IMR-90 (cell line): ENCODE data around the gene ACER1. TPM values are rescaled to one million over a fixed set of nuclear protein-coding genes. Genes with fewer than 3 reads are reported as not detected.

Experiments
- ATAC-seq: fragments of 200-7000 bp; cut with Tn5 transposase; 2 replicates; pipeline ENCODE4 v1.9.1; 2020; ENCODE audit warnings: low read depth, mild to moderate bottlenecking, moderate library complexity
- BruUV-seq: library from RNA; stranded (reverse); fragments of 400-500 nt; replicated peaks from 2 replicates; lab custom pipeline; 2021; lab: Mats Ljungman, UMichigan
- CTCF ChIA-PET: fragments of 300-600 bp; formaldehyde crosslinking; extraction: SDS; loops from one replicate; lab custom pipeline; 2021; ENCODE audit warnings: antibody characterized with exemption; lab: Yijun Ruan, JAX
- POLR2A ChIA-PET: fragments of 300-600 bp; sonication (Branson Sonifier 250); formaldehyde crosslinking; loops from one replicate; lab custom pipeline; 2022; ENCODE audit warnings: antibody characterized with exemption; ENCODE audit not compliant: unreplicated experiment; lab: Charles Lee
- DNase-seq: peaks from one replicate; pipeline ENCODE4 v3.0.0; 2013
- H2AFZ ChIP-seq: replicated peaks from 2 replicates; pipeline ENCODE3; 2013; ENCODE audit warnings: low read length, mild to moderate bottlenecking; ENCODE audit not compliant: poor library complexity
- H2AK5ac ChIP-seq: 2 replicates; pipeline ENCODE4 v1.6.1; 2013; ENCODE audit warnings: low read depth, low read length, inconsistent platforms
- H2AK9ac ChIP-seq: replicated peaks from 2 replicates; pipeline ENCODE3; 2013; ENCODE audit warnings: mild to moderate bottlenecking, low read depth, low read length, moderate library complexity; ENCODE audit not compliant: poor library complexity
- H2BK120ac ChIP-seq: 2 replicates; pipeline ENCODE4 v1.6.1; 2013; ENCODE audit warnings: low read depth, low read length, inconsistent platforms
- H2BK15ac ChIP-seq: 3 replicates; pipeline ENCODE4 v1.6.1; 2013; ENCODE audit warnings: low read depth, low read length, inconsistent platforms
- H2BK20ac ChIP-seq: 2 replicates; pipeline ENCODE4 v1.6.1; 2013; ENCODE audit warnings: low read depth, mild to moderate bottlenecking, inconsistent platforms, low read length, moderate library complexity
- H2BK5ac ChIP-seq: 2 replicates; pipeline ENCODE4 v1.6.1; 2013; ENCODE audit warnings: mild to moderate bottlenecking, low read depth, low read length, inconsistent platforms; ENCODE audit not compliant: poor library complexity, severe bottlenecking
- H3K14ac ChIP-seq: replicated peaks from 2 replicates; pipeline ENCODE4 v1.6.1; 2013; ENCODE audit warnings: low read depth, low read length, inconsistent platforms
- H3K18ac ChIP-seq: 2 replicates; pipeline ENCODE4 v1.6.1; 2013; ENCODE audit warnings: low read depth, low read length, control low read depth
- H3K23ac ChIP-seq: 2 replicates; pipeline ENCODE4 v1.6.1; 2013; ENCODE audit warnings: low read depth, low read length, inconsistent platforms
- H3K27ac ChIP-seq: 2 replicates; pipeline ENCODE4 v1.5.1; 2013; ENCODE audit warnings: mild to moderate bottlenecking, control low read depth, low read length; ENCODE audit not compliant: insufficient read depth
- H3K27me3 ChIP-seq: 2 replicates; pipeline ENCODE4 v1.6.1; 2013; ENCODE audit warnings: low read length; ENCODE audit not compliant: control insufficient read depth, insufficient read depth
- H3K36me3 ChIP-seq: 2 replicates; pipeline ENCODE4 v1.6.1; 2013; ENCODE audit warnings: low read length, mixed read lengths; ENCODE audit not compliant: control insufficient read depth, insufficient read depth
- H3K4ac ChIP-seq: 2 replicates; pipeline ENCODE4 v1.6.1; 2013; ENCODE audit warnings: low read depth, low read length, inconsistent platforms
- H3K4me1 ChIP-seq: 2 replicates; pipeline ENCODE4 v1.6.1; 2013; ENCODE audit warnings: low read length, mixed read lengths; ENCODE audit not compliant: control insufficient read depth, insufficient read depth
- H3K4me2 ChIP-seq: 2 replicates; pipeline ENCODE4 v1.6.1; 2013; ENCODE audit warnings: low read depth, mild to moderate bottlenecking, control low read depth, low read length, moderate library complexity
- H3K4me3 ChIP-seq: 2 replicates; pipeline ENCODE4 v1.5.1; 2013; ENCODE audit warnings: low read depth, mild to moderate bottlenecking, control low read depth, low read length, moderate library complexity; ENCODE audit not compliant: insufficient read depth
- H3K56ac ChIP-seq: 2 replicates; pipeline ENCODE4 v1.6.1; 2013; ENCODE audit warnings: low read length, inconsistent platforms; ENCODE audit not compliant: insufficient read depth; ENCODE audit errors: extremely low read depth
- H3K79me1 ChIP-seq, 2 experiments: 2 replicates each; pipeline ENCODE4 v1.6.1; 2013; ENCODE audit warnings: low read length in 2 of 2, inconsistent platforms in 1 of 2, low read depth in 1 of 2
- H3K9ac ChIP-seq: 2 replicates; pipeline ENCODE4 v1.6.1; 2013; ENCODE audit warnings: low read depth, low read length, control low read depth
- H3K9me1 ChIP-seq: 2 replicates; pipeline ENCODE4 v1.6.1; 2013; ENCODE audit warnings: low read length, inconsistent platforms; ENCODE audit not compliant: insufficient read depth
- H3K9me3 ChIP-seq: 2 replicates; pipeline ENCODE4 v1.6.1; 2013; ENCODE audit warnings: low read length; ENCODE audit not compliant: control insufficient read depth, insufficient read depth
- H4K20me1 ChIP-seq: 2 replicates; pipeline ENCODE4 v1.6.1; 2013; ENCODE audit warnings: low read length, inconsistent platforms; ENCODE audit not compliant: insufficient read depth
- H4K5ac ChIP-seq: 2 replicates; pipeline ENCODE4 v1.6.1; 2013; ENCODE audit warnings: mild to moderate bottlenecking, low read depth, low read length, control low read depth
- H4K8ac ChIP-seq, 2 experiments: 2 replicates each; pipeline ENCODE4 v1.6.1; 2013; ENCODE audit warnings: low read depth in 2 of 2, low read length in 2 of 2, control low read depth in 1 of 2, inconsistent platforms in 1 of 2
- H4K91ac ChIP-seq: 2 replicates; pipeline ENCODE4 v1.6.1; 2013; ENCODE audit warnings: low read depth, low read length, inconsistent platforms; ENCODE audit not compliant: insufficient read depth
- BHLHE40 ChIP-seq: fragments of 150-350 bp; IDR thresholded peaks from 2 replicates; pipeline ENCODE4 v1.6.1; 2016; ENCODE audit warnings: mild to moderate bottlenecking, low read depth, low read length
- CEBPB ChIP-seq: IDR thresholded peaks from 2 replicates; pipeline ENCODE4 v1.6.1; 2012; ENCODE audit warnings: low read depth, low read length, improper control_type of control experiment
- CHD1 ChIP-seq: IDR thresholded peaks from 2 replicates; pipeline ENCODE4 v1.6.1; 2012; ENCODE audit warnings: low read depth, low read length, improper control_type of control experiment
- FOS ChIP-seq: fragments of 150-350 bp; IDR thresholded peaks from 2 replicates; pipeline ENCODE4 v1.6.1; 2016; ENCODE audit warnings: low read depth, low read length
- MAFK ChIP-seq: IDR thresholded peaks from 2 replicates; pipeline ENCODE4 v1.6.1; 2012; ENCODE audit warnings: low read depth, low read length, improper control_type of control experiment
- MAZ ChIP-seq: IDR thresholded peaks from 2 replicates; pipeline ENCODE4 v1.6.1; 2012; ENCODE audit warnings: low read depth, mild to moderate bottlenecking, low read length, improper control_type of control experiment, moderate library complexity, borderline replicate concordance
- MXI1 ChIP-seq: IDR thresholded peaks from 2 replicates; pipeline ENCODE4 v1.6.1; 2012; ENCODE audit warnings: low read depth, mild to moderate bottlenecking, low read length, moderate library complexity, borderline replicate concordance
- NFE2L2 ChIP-seq: fragments of 150-350 bp; IDR thresholded peaks from 2 replicates; pipeline ENCODE4 v1.6.1; 2016; ENCODE audit warnings: low read depth, mild to moderate bottlenecking, low read length
- POLR2A ChIP-seq: IDR thresholded peaks from 2 replicates; pipeline ENCODE4 v1.6.1; 2012; ENCODE audit warnings: mild to moderate bottlenecking, low read depth, low read length
- RAD21 ChIP-seq: IDR thresholded peaks from 2 replicates; pipeline ENCODE4 v1.6.1; 2012; ENCODE audit warnings: low read length, improper control_type of control experiment
- RCOR1 ChIP-seq: IDR thresholded peaks from 2 replicates; pipeline ENCODE4 v1.6.1; 2012; ENCODE audit warnings: mild to moderate bottlenecking, low read length, improper control_type of control experiment; ENCODE audit not compliant: insufficient replicate concordance
- RFX5 ChIP-seq: IDR thresholded peaks from 2 replicates; pipeline ENCODE4 v1.8.0; 2012; ENCODE audit warnings: low read depth, mild to moderate bottlenecking, low read length, moderate library complexity
- SMC3 ChIP-seq: fragments of 150-350 bp; IDR thresholded peaks from 2 replicates; pipeline ENCODE4 v1.6.1; 2016; ENCODE audit warnings: low read depth, mild to moderate bottlenecking, antibody characterized with exemption, low read length, moderate library complexity
- WGBS, 2 experiments: methylation state at CpG; one replicate each; pipeline versions ENCODE4 v1.1.5 to v1.1.7; 2013; ENCODE audit warnings: missing lambda C conversion rate in 2 of 2; ENCODE audit not compliant: insufficient read length in 1 of 2; ENCODE audit errors: extremely low coverage in 2 of 2; 5-methylcytosine and 5-hydroxymethylcytosine counted together
- dilution Hi-C: fragments of 300-500 bp; cut with HindIII; formaldehyde crosslinking; loops from one replicate; pipeline ENCODE4 v1.14.3; 2018; ENCODE audit warnings: low sequenced_read_pairs; ENCODE audit not compliant: unreplicated experiment
- in situ Hi-C: fragments of 300-500 bp; cut with MboI; formaldehyde crosslinking; loops from 3 replicates; pipeline ENCODE4 v1.14.3; 2019; ENCODE audit warnings: low sequenced_read_pairs, inconsistent platforms, mixed read lengths
- intact Hi-C: fragments of 100-400 bp; cut with micrococcal nuclease; formaldehyde crosslinking; loops from 2 replicates; pipeline ENCODE4 v1.10.0; 2022
- polyA plus RNA-seq, 3 experiments: library from polyadenylated mRNA; depleted of rRNA; stranded (reverse); fragments of >200 nt; gene quantifications; 2 replicates each; pipeline ENCODE4 v1.2.3, GENCODE V29; 2012; ENCODE audit warnings: low replicate concordance in 1 of 3
- total RNA-seq: library from RNA; depleted of rRNA; stranded (reverse); fragments of >200 nt; gene quantifications from 2 replicates; pipeline ENCODE4 v1.2.3, GENCODE V29; 2012
- TF ChIP-seq, protein P1 (sequence below): fragments of 150-350 bp; IDR thresholded peaks from 2 replicates; pipeline ENCODE4 v1.6.1; 2016; ENCODE audit warnings: low read depth, mild to moderate bottlenecking, low read length, moderate library complexity, borderline replicate concordance
- TF ChIP-seq, protein P2 (sequence below): conservative IDR thresholded peaks from 2 replicates; pipeline ENCODE4 v1.5.1; 2012; ENCODE audit warnings: mild to moderate bottlenecking, low read depth, low read length, improper control_type of control experiment
- TF ChIP-seq, protein P3 (sequence below): fragments of 150-350 bp; IDR thresholded peaks from 2 replicates; pipeline ENCODE4 v1.6.1; 2017; ENCODE audit warnings: mild to moderate bottlenecking, antibody characterized with exemption, low read length, low read depth

The ACER1 gene
- total and polyA plus RNA-seq, 2 of the 4 experiments (the other 2 are of a cell fraction), result not detected

DNA sequence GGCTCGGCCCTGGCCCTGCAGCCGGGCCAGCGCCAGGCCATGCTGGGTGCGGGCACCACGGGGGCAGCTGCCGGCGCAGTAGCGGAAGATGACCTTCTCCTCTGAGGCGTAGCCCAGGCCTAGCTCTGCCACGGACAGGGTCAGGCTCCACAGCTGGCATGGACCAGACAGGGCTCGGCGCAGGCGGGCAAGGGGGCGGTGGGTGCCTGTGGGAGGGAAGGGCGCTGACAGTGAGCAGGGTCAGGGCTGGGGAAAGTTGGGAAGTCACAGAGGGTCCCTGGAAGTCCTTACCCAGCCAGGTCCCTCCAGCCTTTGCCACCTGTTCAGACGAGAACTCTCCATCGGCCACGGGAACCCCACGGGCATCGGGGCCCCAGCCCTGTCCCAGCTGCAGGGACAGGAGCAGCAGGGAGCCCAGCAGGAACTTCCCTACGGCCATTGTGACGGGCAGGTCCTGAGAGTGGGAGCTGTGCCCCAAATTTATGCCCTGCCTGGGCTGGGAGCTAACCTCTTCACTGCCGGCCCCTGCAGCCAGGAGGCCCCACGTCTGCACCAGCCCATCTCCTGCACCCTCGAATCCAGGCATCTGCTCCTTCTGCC, 42.1 kb upstream of the ACER1 start, which contains the start of gene PSPN:
Gene PSPN, minus strand, starts transcription at position 523 of the 600 bp plus-strand sequence. Its CDS starts 84 bp downstream, at position 439.
- dilution Hi-C loops (no loop called here), in situ Hi-C loops (no loop called here), intact Hi-C loops (no loop called here)
- 99% methylated on average over 13 of the region's 25 CpGs; no CpG with 5 or more reads in 1 of the 2 experiments for WGBS, 2 experiments
- H3K36me3 ChIP-seq, result peaks cover 16% of the 10 kb centered on the region
- no peak within 1 kb of the TSS for H3K23ac ChIP-seq
- H2AFZ ChIP-seq, result peak within 1 kb of the TSS; percentile 32
- H3K79me1 ChIP-seq, result peaks cover 7 to 14% of the 10 kb centered on the region in 2 experiments; a peak in 3 of 4 replicates
- H3K27me3 ChIP-seq, result no peaks in the 10 kb centered on the region
- no peak within 1 kb of the TSS for H3K4me3 ChIP-seq
- H2BK120ac ChIP-seq, result no peak within 1 kb of the TSS
- no peak within 1 kb of the TSS for H4K8ac ChIP-seq
- no peak within 1 kb of the TSS for H3K14ac ChIP-seq
- no peaks in the 10 kb centered on the region for H4K20me1 ChIP-seq
- H3K9me1 ChIP-seq, result peaks cover 13% of the 10 kb centered on the region
- CTCF ChIA-PET, result no interaction called here
- ATAC-seq (no peak), DNase-seq (no peak)
- H3K4me1 ChIP-seq, result peaks cover 11% of the 10 kb centered on the region
- H3K9ac ChIP-seq, result no peak within 1 kb of the TSS
- no peak within 1 kb of the TSS for H2BK15ac ChIP-seq
- no peak within 1 kb of the TSS for H3K56ac ChIP-seq
- no peak within 1 kb of the TSS for H3K4ac ChIP-seq
- H2AK5ac ChIP-seq, result no peak within 1 kb of the TSS
- no TSS peak for BruUV-seq
- no peak within 1 kb of the TSS for H3K18ac ChIP-seq
- no peak within 1 kb of the TSS for H4K91ac ChIP-seq
- no peak within 1 kb of the TSS for H3K4me2 ChIP-seq
- POLR2A ChIA-PET, result no interaction called here
- no peak within 1 kb of the TSS for H2BK20ac ChIP-seq
- no peak within 1 kb of the TSS for H2BK5ac ChIP-seq
- H4K5ac ChIP-seq, result no peak within 1 kb of the TSS
- no peak for TF ChIP-seq MXI1
- TF ChIP-seq, protein P1, sequence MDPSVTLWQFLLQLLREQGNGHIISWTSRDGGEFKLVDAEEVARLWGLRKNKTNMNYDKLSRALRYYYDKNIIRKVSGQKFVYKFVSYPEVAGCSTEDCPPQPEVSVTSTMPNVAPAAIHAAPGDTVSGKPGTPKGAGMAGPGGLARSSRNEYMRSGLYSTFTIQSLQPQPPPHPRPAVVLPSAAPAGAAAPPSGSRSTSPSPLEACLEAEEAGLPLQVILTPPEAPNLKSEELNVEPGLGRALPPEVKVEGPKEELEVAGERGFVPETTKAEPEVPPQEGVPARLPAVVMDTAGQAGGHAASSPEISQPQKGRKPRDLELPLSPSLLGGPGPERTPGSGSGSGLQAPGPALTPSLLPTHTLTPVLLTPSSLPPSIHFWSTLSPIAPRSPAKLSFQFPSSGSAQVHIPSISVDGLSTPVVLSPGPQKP, result no peak
- no peak for TF ChIP-seq BHLHE40
- TF ChIP-seq MAFK, result no peak
- TF ChIP-seq CEBPB, result no peak
- TF ChIP-seq MAZ, result no peak
- no peak for TF ChIP-seq NFE2L2
- no peak for TF ChIP-seq FOS
- TF ChIP-seq SMC3, result no peak
- no peak for TF ChIP-seq POLR2A
- no peak for TF ChIP-seq RCOR1
- TF ChIP-seq, protein P2, sequence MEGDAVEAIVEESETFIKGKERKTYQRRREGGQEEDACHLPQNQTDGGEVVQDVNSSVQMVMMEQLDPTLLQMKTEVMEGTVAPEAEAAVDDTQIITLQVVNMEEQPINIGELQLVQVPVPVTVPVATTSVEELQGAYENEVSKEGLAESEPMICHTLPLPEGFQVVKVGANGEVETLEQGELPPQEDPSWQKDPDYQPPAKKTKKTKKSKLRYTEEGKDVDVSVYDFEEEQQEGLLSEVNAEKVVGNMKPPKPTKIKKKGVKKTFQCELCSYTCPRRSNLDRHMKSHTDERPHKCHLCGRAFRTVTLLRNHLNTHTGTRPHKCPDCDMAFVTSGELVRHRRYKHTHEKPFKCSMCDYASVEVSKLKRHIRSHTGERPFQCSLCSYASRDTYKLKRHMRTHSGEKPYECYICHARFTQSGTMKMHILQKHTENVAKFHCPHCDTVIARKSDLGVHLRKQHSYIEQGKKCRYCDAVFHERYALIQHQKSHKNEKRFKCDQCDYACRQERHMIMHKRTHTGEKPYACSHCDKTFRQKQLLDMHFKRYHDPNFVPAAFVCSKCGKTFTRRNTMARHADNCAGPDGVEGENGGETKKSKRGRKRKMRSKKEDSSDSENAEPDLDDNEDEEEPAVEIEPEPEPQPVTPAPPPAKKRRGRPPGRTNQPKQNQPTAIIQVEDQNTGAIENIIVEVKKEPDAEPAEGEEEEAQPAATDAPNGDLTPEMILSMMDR, result no peak
- no peak for TF ChIP-seq RFX5
- TF ChIP-seq RAD21, result no peak
- TF ChIP-seq, protein P3, sequence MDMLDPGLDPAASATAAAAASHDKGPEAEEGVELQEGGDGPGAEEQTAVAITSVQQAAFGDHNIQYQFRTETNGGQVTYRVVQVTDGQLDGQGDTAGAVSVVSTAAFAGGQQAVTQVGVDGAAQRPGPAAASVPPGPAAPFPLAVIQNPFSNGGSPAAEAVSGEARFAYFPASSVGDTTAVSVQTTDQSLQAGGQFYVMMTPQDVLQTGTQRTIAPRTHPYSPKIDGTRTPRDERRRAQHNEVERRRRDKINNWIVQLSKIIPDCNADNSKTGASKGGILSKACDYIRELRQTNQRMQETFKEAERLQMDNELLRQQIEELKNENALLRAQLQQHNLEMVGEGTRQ, result no peak
- no peak for TF ChIP-seq CHD1
- peak within 1 kb of the TSS; percentile 37 for H2AK9ac ChIP-seq
- peaks cover 7% of the 10 kb centered on the region; the same call in 1 of the 2 replicates for H3K9me3 ChIP-seq
- H3K27ac ChIP-seq, result no peak within 1 kb of the TSS
